SK-N-SH (cell line): Measurements from ENCODE around the gene CDKN2D. TPM values are rescaled to one million over a fixed set of nuclear protein-coding genes. Genes with fewer than 3 reads are reported as not detected.

Source experiments
- CTCF ChIA-PET: fragments of 300-600, 350-600 bp; formaldehyde crosslinking; extraction: SDS; loops from one replicate; lab custom pipeline; 2021; lab: Yijun Ruan, JAX
- POLR2A ChIA-PET: fragments of 350-600 bp; sonication (Branson Sonifier 250); formaldehyde crosslinking; extraction: SDS; loops from one replicate; lab custom pipeline; 2020; ENCODE audit warnings: antibody characterized with exemption, inconsistent platforms; lab: Yijun Ruan, JAX
- DNase-seq: peaks from one replicate; pipeline ENCODE4 v3.0.0; 2012
- H2AFZ ChIP-seq: fragments of 200-600 bp; sonication (generic); 2 replicates; pipeline ENCODE4 v1.8.1; 2016; ENCODE audit warnings: antibody characterized with exemption, mild to moderate bottlenecking, low read depth
- H3F3A ChIP-seq: fragments of 200-600 bp; sonication (generic); replicated peaks from 2 replicates; pipeline ENCODE3; 2016; ENCODE audit warnings: antibody characterized with exemption, mild to moderate bottlenecking; ENCODE audit not compliant: insufficient read depth
- H3K27ac ChIP-seq, 2 experiments: fragments of 200-500 bp in 1 of 2; fragments of 200-600 bp in 1 of 2; sonication (Bioruptor generic) in 1 of 2; sonication (generic), shearing (Covaris generic) in 1 of 2; 2 replicates each; pipeline versions ENCODE4 v1.5.1 to v1.6.1; 2014 to 2016; ENCODE audit warnings: low read depth in 2 of 2, inconsistent platforms in 1 of 2, low read length in 1 of 2, mild to moderate bottlenecking in 1 of 2, mixed read lengths in 1 of 2
- H3K27me3 ChIP-seq: fragments of 200-600 bp; sonication (generic), shearing (Covaris generic); 2 replicates; pipeline ENCODE4 v1.6.1; 2016; ENCODE audit warnings: mixed run types; ENCODE audit not compliant: insufficient read depth
- H3K36me3 ChIP-seq, 2 experiments: fragments of 200-500 bp in 1 of 2; fragments of 200-600 bp in 1 of 2; sonication (Bioruptor generic) in 1 of 2; sonication (generic) in 1 of 2; replicated peaks in 1 of 2; 2 replicates each; pipeline versions ENCODE3 to v1.5.1; 2014 to 2016; ENCODE audit warnings: low read length in 1 of 2, mild to moderate bottlenecking in 1 of 2; ENCODE audit not compliant: insufficient read depth in 2 of 2, control insufficient read depth in 1 of 2
- H3K4me1 ChIP-seq, 2 experiments: fragments of 200-500 bp in 1 of 2; fragments of 200-600 bp in 1 of 2; sonication (Bioruptor generic) in 1 of 2; sonication (generic), shearing (Covaris generic) in 1 of 2; 2 replicates each; pipeline versions ENCODE4 v1.5.1 to v1.6.1; 2014 to 2016; ENCODE audit warnings: low read depth in 1 of 2, low read length in 1 of 2, mixed run types in 1 of 2; ENCODE audit not compliant: insufficient read depth in 2 of 2, control insufficient read depth in 1 of 2
- H3K4me2 ChIP-seq: fragments of 200-600 bp; sonication (generic), shearing (Covaris generic); 2 replicates; pipeline ENCODE4 v1.6.1; 2017; ENCODE audit warnings: mixed run types
- H3K4me3 ChIP-seq, 2 experiments: fragments of 200-500 bp in 1 of 2; fragments of 200-600 bp in 1 of 2; sonication (Bioruptor generic) in 1 of 2; sonication (generic), shearing (Covaris generic) in 1 of 2; 2 replicates each; pipeline versions ENCODE4 v1.5.1 to v1.8.1; 2014 to 2016; ENCODE audit warnings: low read depth in 2 of 2, inconsistent platforms in 1 of 2, low read length in 1 of 2, mild to moderate bottlenecking in 1 of 2, mixed read lengths in 1 of 2, moderate library complexity in 1 of 2
- H3K79me2 ChIP-seq: fragments of 200-600 bp; sonication (generic); 2 replicates; pipeline ENCODE4 v1.8.1; 2017; ENCODE audit warnings: mild to moderate bottlenecking; ENCODE audit not compliant: insufficient read depth
- H3K9ac ChIP-seq: fragments of 200-600 bp; sonication (generic); 2 replicates; pipeline ENCODE4 v1.6.1; 2017; ENCODE audit warnings: mixed run types
- H3K9me2 ChIP-seq: fragments of 200-600 bp; sonication (generic); 2 replicates; pipeline ENCODE4 v1.6.1; 2017; ENCODE audit warnings: mixed run types
- H3K9me3 ChIP-seq: fragments of 200-600 bp; sonication (generic); 2 replicates; pipeline ENCODE4 v1.6.1; 2017; ENCODE audit warnings: mixed run types, mild to moderate bottlenecking, moderate library complexity
- H4K20me1 ChIP-seq: fragments of 200-600 bp; sonication (generic); 2 replicates; pipeline ENCODE4 v1.6.1; 2017; ENCODE audit warnings: mild to moderate bottlenecking, mixed run types; ENCODE audit not compliant: insufficient read depth
- CTCF ChIP-seq: fragments of 200-600 bp; sonication (generic); IDR thresholded peaks from 2 replicates; pipeline ENCODE4 v1.6.1; 2017; ENCODE audit warnings: antibody characterized with exemption, mild to moderate bottlenecking, moderate library complexity
- ELF1 ChIP-seq: IDR thresholded peaks from 2 replicates; pipeline ENCODE4 v1.4.0; 2012
- EP300 ChIP-seq, 2 experiments: IDR thresholded peaks; 2 replicates each; pipeline versions ENCODE4 v1.4.0 to v1.6.1; 2012; ENCODE audit warnings: borderline replicate concordance in 1 of 2, low read depth in 1 of 2, low read length in 1 of 2
- EZH2phosphoT487 ChIP-seq: fragments of 200-600 bp; sonication (generic); IDR thresholded peaks from 2 replicates; pipeline ENCODE4 v1.6.1; 2017; ENCODE audit warnings: low read depth, mixed run types, mild to moderate bottlenecking, antibody characterized with exemption, moderate library complexity, borderline replicate concordance
- FOSL2 ChIP-seq: IDR thresholded peaks from 2 replicates; pipeline ENCODE4 v1.4.0; 2012; ENCODE audit warnings: low read depth, mild to moderate bottlenecking, moderate library complexity, borderline replicate concordance
- FOXJ3 ChIP-seq: sonication (generic); formaldehyde crosslinking; IDR thresholded peaks from 2 replicates; pipeline ENCODE4 v1.5.1; 2020; ENCODE audit warnings: mild to moderate bottlenecking, missing genetic modification reagents
- FOXM1 ChIP-seq: IDR thresholded peaks from 2 replicates; pipeline ENCODE4 v1.4.0; 2012; ENCODE audit warnings: low read depth, mild to moderate bottlenecking
- GATA2 ChIP-seq: sonication (generic); formaldehyde crosslinking; IDR thresholded peaks from 2 replicates; pipeline ENCODE4 v1.5.0; 2020; ENCODE audit warnings: mild to moderate bottlenecking, missing genetic modification reagents
- JUND ChIP-seq: IDR thresholded peaks from 2 replicates; pipeline ENCODE4 v1.4.0; 2012
- MEF2A ChIP-seq: IDR thresholded peaks from 2 replicates; pipeline ENCODE4 v1.4.0; 2012; ENCODE audit warnings: low read depth, borderline replicate concordance
- NFIC ChIP-seq: IDR thresholded peaks from 2 replicates; pipeline ENCODE4 v1.4.0; 2012; ENCODE audit warnings: borderline replicate concordance
- PBX3 ChIP-seq: IDR thresholded peaks from 2 replicates; pipeline ENCODE4; 2012
- RFX5 ChIP-seq: IDR thresholded peaks from 2 replicates; pipeline ENCODE4 v1.6.1; 2012; ENCODE audit warnings: mild to moderate bottlenecking, improper control_type of control experiment, low read length
- RXRA ChIP-seq: IDR thresholded peaks from 2 replicates; pipeline ENCODE4 v1.4.0; 2012; ENCODE audit warnings: low read depth, mild to moderate bottlenecking, borderline replicate concordance
- SIN3A ChIP-seq: IDR thresholded peaks from 2 replicates; pipeline ENCODE4 v1.6.1; 2012; ENCODE audit warnings: low read depth, mild to moderate bottlenecking, low read length, moderate library complexity, borderline replicate concordance
- TAF1 ChIP-seq: IDR thresholded peaks from 2 replicates; pipeline ENCODE4 v1.6.1; 2012; ENCODE audit warnings: low read depth, mild to moderate bottlenecking, low read length, moderate library complexity, borderline replicate concordance
- TCF12 ChIP-seq: IDR thresholded peaks from 2 replicates; pipeline ENCODE4 v1.4.0; 2012
- TEAD4 ChIP-seq: IDR thresholded peaks from 2 replicates; pipeline ENCODE4 v1.4.0; 2012; ENCODE audit warnings: mild to moderate bottlenecking, borderline replicate concordance; ENCODE audit not compliant: insufficient read depth
- YY1 ChIP-seq: IDR thresholded peaks from 2 replicates; pipeline ENCODE4 v1.4.0; 2012; ENCODE audit warnings: low read depth, mild to moderate bottlenecking
- WGBS: methylation state at CpG from one replicate; pipeline ENCODE4 v1.1.6; 2017; ENCODE audit warnings: low lambda C conversion rate; 5-methylcytosine and 5-hydroxymethylcytosine counted together
- polyA plus RNA-seq, 3 experiments: library from polyadenylated mRNA; depleted of rRNA; stranded (reverse); fragments of >200 nt; gene quantifications; 2 replicates each; pipeline ENCODE4 v1.2.3, GENCODE V29; 2012

The CDKN2D gene
- polyA plus RNA-seq, 1 of the 3 experiments (the other 2 are of a cell fraction), result 13.1 TPM

DNA sequence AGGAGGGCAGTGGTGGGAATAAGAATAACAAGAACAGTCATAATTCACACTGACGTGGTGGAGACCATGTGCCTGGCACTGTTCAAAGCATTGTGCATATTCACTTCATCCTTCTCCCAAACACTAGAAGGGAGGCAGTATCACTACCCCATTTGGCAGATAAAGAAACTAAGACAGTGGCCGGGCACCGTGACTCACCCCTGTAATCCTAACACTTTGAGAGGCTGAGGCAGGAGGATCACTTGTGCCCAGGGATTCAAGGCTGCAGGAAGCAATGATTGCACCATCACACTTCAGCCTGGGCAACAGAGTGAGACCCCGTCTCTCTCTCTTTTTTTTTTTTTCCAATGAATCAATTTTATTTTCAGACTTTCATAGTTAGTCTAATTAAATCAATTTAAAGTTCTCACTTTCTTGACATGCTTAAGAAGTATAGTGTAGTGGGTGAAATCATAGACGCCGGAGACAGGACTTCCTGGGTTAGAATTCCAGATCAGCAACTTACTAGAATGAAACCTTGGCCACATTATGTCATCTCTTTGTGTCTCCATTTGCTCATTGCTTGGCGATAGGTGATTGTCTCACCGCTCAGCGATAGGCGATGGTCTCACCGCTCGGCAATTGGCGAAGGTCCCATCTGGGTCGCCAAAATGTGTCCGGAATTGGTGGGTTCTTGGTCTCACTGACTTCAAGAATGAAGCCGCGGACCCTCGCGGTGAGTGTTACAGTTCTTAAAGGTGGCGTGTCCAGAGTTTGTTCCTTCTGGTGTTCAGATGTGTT, 30.4 kb downstream of the CDKN2D start:
- Histone ChIP-seq H3K79me2 (no peaks in the 10 kb centered on the region), H3K4me2 (no peak overlapping the region), H3F3A (peaks cover 14% of the 10 kb centered on the region), H3K9me3 (no peaks in the 10 kb centered on the region), H4K20me1 (no peaks in the 10 kb centered on the region), H3K27me3 (peaks cover 26% of the 10 kb centered on the region; the same call in 1 of the 2 replicates), H3K36me3 (no peaks in the 10 kb centered on the region), H3K9me2 (no peaks in the 10 kb centered on the region), H3K9ac (no peak overlapping the region), H3K4me1 (no peaks in the 10 kb centered on the region; a peak in 1 of 4 replicates), H3K4me3 (no peak overlapping the region), H3K27ac (no peak overlapping the region), H2AFZ (no peak overlapping the region)
- no peak for DNase-seq
- WGBS, result 45% methylated on average over 14 of the region's 20 CpGs
- ChIA-PET CTCF (interaction anchor here (1.3 kb wide), 1 partner anchor 55 kb away, joined by 4 read pairs; no protein-coding TSS in a partner anchor), POLR2A (no interaction called here)
- TF ChIP-seq MEF2A (no peak), PBX3 (no peak), TEAD4 (no peak), FOXJ3 (no peak), FOXM1 (no peak), ELF1 (no peak), GATA2 (no peak), NFIC (no peak), TAF1 (no peak), EZH2phosphoT487 (no peak), RXRA (no peak), RFX5 (no peak), FOSL2 (no peak), YY1 (no peak), TCF12 (no peak), SIN3A (no peak), EP300 (IDR thresholded peaks at IDR 0.05; ENCODE audit: borderline replicate concordance in 1 of 2, low read depth in 1 of 2, low read length in 1 of 2) (no peak), CTCF (no peak), JUND (no peak)
